ENCODE data around the gene PLEKHA7. TPM values are rescaled to one million over a fixed set of nuclear protein-coding genes. Genes with fewer than 3 reads are reported as not detected.

The PLEKHA7 gene
- total RNA-seq, 1 experiment from 2014 or later: 57.6 TPM

DNA sequence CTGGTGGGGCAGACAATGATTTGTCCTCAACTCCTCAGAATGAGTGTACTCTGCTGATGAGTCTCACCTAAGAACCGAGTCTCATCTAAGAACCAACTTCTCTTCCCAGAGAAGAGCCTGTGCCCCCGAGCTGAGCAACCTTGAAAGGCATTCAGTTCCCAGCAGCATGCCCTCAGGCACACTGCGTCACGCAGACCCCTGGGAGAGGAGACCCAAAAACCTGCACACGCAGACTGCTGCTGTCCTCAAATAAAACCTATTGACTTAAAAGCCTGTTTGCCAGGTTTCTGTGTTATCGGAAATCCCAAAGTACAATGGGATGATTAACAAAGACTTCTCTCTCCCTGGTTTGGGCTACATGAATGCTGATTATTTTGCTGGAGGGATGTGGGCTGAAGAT is 154.6 kb downstream of the PLEKHA7 start:
- peaks cover 38% of the 10 kb centered on the region for H3K36me3 Mint-ChIP-seq (ENCODE audit: insufficient read depth, unreplicated experiment)
- peaks cover 44% of the 10 kb centered on the region for H3K4me1 Mint-ChIP-seq (ENCODE audit: low read depth, unreplicated experiment)
- no peaks in the 10 kb centered on the region for H3K9me3 Mint-ChIP-seq (ENCODE audit: unreplicated experiment)
- Histone ChIP-seq H3K9me3 (no peaks in the 10 kb centered on the region), H3K27me3 (replicated peaks; ENCODE audit: control insufficient read depth, insufficient read depth, low read length) (no peaks in the 10 kb centered on the region), H3K4me1 (peaks cover 55% of the 10 kb centered on the region), H3K4me3 (ENCODE audit: low read depth, low read length) (no peak overlapping the region), H3K36me3 (ENCODE audit: control insufficient read depth, insufficient read depth, low read length) (no peaks in the 10 kb centered on the region)
- intact Hi-C loops (cut with micrococcal nuclease; ENCODE audit: unreplicated experiment): loop anchor here (1.0 kb wide), 1 partner anchor 39 kb away; no protein-coding TSS in a partner anchor
- TF ChIP-seq, protein P1, sequence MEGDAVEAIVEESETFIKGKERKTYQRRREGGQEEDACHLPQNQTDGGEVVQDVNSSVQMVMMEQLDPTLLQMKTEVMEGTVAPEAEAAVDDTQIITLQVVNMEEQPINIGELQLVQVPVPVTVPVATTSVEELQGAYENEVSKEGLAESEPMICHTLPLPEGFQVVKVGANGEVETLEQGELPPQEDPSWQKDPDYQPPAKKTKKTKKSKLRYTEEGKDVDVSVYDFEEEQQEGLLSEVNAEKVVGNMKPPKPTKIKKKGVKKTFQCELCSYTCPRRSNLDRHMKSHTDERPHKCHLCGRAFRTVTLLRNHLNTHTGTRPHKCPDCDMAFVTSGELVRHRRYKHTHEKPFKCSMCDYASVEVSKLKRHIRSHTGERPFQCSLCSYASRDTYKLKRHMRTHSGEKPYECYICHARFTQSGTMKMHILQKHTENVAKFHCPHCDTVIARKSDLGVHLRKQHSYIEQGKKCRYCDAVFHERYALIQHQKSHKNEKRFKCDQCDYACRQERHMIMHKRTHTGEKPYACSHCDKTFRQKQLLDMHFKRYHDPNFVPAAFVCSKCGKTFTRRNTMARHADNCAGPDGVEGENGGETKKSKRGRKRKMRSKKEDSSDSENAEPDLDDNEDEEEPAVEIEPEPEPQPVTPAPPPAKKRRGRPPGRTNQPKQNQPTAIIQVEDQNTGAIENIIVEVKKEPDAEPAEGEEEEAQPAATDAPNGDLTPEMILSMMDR (IDR thresholded peaks at IDR 0.05; ENCODE audit: insufficient read depth in 1 of 2, low read depth in 1 of 2, low read length in 1 of 2, severe bottlenecking in 1 of 2, unreplicated experiment in 1 of 2): no peak
- H3K27ac Mint-ChIP-seq (ENCODE audit: unreplicated experiment): peak overlapping the region; percentile 30
- CTCF ChIA-PET: no interaction called here
- peak overlapping the region; percentile 46 for H3K4me3 Mint-ChIP-seq (ENCODE audit: unreplicated experiment)
- no TSS peak for BruUV-seq (replicated peaks)
- no peaks in the 10 kb centered on the region for H3K27me3 Mint-ChIP-seq (ENCODE audit: insufficient read depth, unreplicated experiment)
- POLR2A ChIA-PET: interaction anchor here (0.6 to 0.9 kb wide), 2 partner anchors 30 to 65 kb away, joined by 3 to 4 read pairs; no protein-coding TSS in a partner anchor
- DNase-seq: peak; percentile 61 to 65

DNA sequence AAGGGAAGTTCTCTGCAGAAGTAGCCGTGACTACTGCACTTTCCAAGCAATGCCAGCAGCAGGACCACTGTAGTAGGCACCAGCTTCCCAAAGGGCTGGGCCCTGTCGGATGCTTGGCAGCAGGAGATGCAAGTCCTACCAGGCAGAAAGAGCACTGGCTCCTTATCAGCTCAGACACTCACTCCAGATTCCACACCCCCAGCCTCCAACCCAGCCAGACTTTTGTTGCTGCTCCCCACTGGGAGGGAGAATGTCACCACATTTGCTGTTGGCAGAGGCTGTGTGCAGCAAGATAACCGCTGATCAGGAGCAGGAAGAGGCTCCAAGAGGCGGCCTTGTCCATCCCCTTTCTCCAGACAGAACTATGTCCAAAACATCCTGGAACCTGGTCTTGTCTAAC is 157.0 kb downstream of the PLEKHA7 start:
- Mint-ChIP-seq H3K27me3 (ENCODE audit: insufficient read depth, unreplicated experiment) (no peaks in the 10 kb centered on the region), H3K4me1 (ENCODE audit: low read depth, unreplicated experiment) (peaks cover 36% of the 10 kb centered on the region), H3K9me3 (ENCODE audit: unreplicated experiment) (no peaks in the 10 kb centered on the region), H3K4me3 (ENCODE audit: unreplicated experiment) (no peak overlapping the region), H3K36me3 (ENCODE audit: insufficient read depth, unreplicated experiment) (peaks cover 48% of the 10 kb centered on the region), H3K27ac (ENCODE audit: unreplicated experiment) (no peak overlapping the region)
- BruUV-seq (replicated peaks): no TSS peak
- Histone ChIP-seq H3K9me3 (no peaks in the 10 kb centered on the region), H3K4me3 (ENCODE audit: low read depth, low read length) (no peak overlapping the region), H3K36me3 (ENCODE audit: control insufficient read depth, insufficient read depth, low read length) (peaks cover 2% of the 10 kb centered on the region; the same call in 1 of the 2 replicates), H3K27me3 (replicated peaks; ENCODE audit: control insufficient read depth, insufficient read depth, low read length) (no peaks in the 10 kb centered on the region), H3K4me1 (peaks cover 34% of the 10 kb centered on the region)
- no peak for DNase-seq
- intact Hi-C loops (cut with micrococcal nuclease; ENCODE audit: unreplicated experiment): no loop called here
- CTCF ChIA-PET: no interaction called here
- TF ChIP-seq, protein P1 (IDR thresholded peaks at IDR 0.05; ENCODE audit: insufficient read depth in 1 of 2, low read depth in 1 of 2, low read length in 1 of 2, severe bottlenecking in 1 of 2, unreplicated experiment in 1 of 2): no peak
- POLR2A ChIA-PET: interaction anchor here (0.6 to 0.7 kb wide), 2 partner anchors 13 to 353 kb away, joined by 3 read pairs; no protein-coding TSS in a partner anchor

DNA sequence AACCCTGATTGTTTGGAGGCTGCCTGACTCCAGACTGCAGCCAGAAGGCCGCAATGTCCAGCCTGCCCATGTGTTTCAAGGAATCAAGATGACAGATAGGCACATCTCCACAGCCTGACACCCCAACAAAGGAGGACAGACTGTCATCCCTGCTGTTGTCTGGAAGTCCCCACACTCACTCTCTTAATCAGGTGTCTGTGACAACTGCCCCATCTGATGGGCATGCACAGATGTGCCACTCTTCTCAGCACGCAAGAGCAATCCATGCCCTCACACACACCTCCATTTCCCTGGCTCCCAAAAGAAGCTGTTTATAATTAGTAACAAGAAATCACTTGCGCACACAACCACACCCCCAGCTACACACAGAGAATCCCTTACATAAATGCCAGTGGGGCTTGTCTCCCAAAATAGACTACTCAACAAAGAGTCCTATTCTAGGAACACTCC is 158.2 kb downstream of the PLEKHA7 start:
- Mint-ChIP-seq H3K36me3 (ENCODE audit: insufficient read depth, unreplicated experiment) (peaks cover 39% of the 10 kb centered on the region), H3K4me1 (ENCODE audit: low read depth, unreplicated experiment) (peaks cover 30% of the 10 kb centered on the region), H3K27me3 (ENCODE audit: insufficient read depth, unreplicated experiment) (no peaks in the 10 kb centered on the region), H3K27ac (ENCODE audit: unreplicated experiment) (no peak overlapping the region), H3K4me3 (ENCODE audit: unreplicated experiment) (no peak overlapping the region), H3K9me3 (ENCODE audit: unreplicated experiment) (no peaks in the 10 kb centered on the region)
- no peaks in the 10 kb centered on the region for H3K27me3 ChIP-seq (replicated peaks; ENCODE audit: control insufficient read depth, insufficient read depth, low read length)
- peaks cover 26% of the 10 kb centered on the region for H3K4me1 ChIP-seq
- ChIA-PET CTCF (no interaction called here), POLR2A (no interaction called here)
- H3K9me3 ChIP-seq: no peaks in the 10 kb centered on the region
- peaks cover 2% of the 10 kb centered on the region; the same call in 1 of the 2 replicates for H3K36me3 ChIP-seq (ENCODE audit: control insufficient read depth, insufficient read depth, low read length)
- DNase-seq: no peak
- no TSS peak for BruUV-seq (replicated peaks)
- TF ChIP-seq, protein P1 (IDR thresholded peaks at IDR 0.05; ENCODE audit: insufficient read depth in 1 of 2, low read depth in 1 of 2, low read length in 1 of 2, severe bottlenecking in 1 of 2, unreplicated experiment in 1 of 2): no peak
- H3K4me3 ChIP-seq (ENCODE audit: low read depth, low read length): no peak overlapping the region
- intact Hi-C loops (cut with micrococcal nuclease; ENCODE audit: unreplicated experiment): no loop called here

Measured in Caco-2 (cell line).